ENCODE measurements around the gene GSN.

GRCh38 chr9:121285835-121286687 is 18.1 kb downstream of the GSN start:
- TF ChIP-seq CTCF (IDR thresholded peaks at IDR 0.05) (no peak), EZH2phosphoT487 (IDR thresholded peaks at IDR 0.05) (no peak), EZH2 (IDR thresholded peaks at IDR 0.05) (no peak)

Data from neural progenitor cell (in vitro differentiated cells).